Measurements from ENCODE around the gene SPDYE4.
A peak's percentile ranks its signal among the peaks of the same experiment; 100 is the strongest.

The SPDYE4 gene

DNA sequence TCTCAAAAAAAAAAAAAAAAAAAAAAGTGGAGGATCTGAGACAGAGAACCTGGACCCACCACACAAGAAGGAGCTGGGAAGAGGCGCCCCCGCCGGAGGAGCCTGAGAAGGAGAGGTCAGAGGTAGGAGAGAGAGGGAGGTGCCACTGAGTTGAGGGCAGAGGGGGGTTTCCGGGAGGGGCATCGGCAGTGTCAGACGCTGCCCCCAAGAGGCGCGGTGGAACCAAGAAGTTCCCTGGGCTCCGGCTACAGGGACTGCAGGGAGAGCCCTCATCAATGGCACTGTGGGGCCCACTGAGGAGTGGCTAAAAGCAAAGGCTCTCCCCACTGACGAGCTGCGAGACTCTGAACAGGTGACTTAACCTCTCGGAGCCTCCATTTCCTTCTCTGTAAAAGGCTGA lies 17.9 kb downstream of the SPDYE4 start:
- peak; percentile 17 to 44 for ATAC-seq

DNA sequence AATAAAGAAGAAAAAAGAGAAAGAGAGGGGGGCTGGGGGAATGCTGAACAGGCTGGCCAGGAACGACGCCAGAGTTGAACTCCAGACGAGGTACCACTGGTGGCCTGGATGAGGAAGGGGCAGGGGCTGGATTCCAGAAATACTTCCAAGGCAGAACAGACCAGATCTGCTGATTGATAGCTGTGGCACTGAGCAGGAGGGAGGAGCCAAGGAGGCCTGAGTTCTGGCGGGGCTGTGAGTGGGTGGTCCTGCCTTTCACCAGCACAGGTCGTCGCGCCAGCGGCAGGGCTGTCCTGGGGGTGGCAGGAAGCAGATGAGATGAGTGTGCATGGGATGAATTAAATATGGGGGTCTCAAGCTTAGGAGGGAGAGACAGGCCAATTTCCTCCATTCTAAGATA lies 19.2 kb downstream of the SPDYE4 start:
- no peak for ATAC-seq

DNA sequence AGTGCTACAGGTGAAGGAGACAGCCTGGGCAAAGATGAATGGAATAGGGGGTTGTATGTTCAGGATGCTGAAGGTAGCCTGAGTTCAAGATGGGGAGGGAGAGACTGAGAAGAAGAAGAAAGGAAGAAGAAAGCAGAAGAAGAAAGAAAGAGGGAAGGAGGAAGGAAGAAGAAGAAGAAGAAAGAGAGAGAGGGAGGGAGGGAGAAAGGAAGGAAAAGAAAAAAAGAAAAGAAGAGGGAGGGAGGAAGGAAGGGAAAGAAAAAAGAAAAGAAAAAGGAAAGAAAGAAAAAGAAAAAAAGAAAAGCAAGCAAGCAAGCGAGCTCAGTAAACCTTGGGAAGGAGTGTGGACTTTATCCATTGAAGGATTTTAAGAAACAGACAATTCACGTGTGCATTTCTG lies 21.6 kb downstream of the SPDYE4 start:
- no peak for ATAC-seq

DNA sequence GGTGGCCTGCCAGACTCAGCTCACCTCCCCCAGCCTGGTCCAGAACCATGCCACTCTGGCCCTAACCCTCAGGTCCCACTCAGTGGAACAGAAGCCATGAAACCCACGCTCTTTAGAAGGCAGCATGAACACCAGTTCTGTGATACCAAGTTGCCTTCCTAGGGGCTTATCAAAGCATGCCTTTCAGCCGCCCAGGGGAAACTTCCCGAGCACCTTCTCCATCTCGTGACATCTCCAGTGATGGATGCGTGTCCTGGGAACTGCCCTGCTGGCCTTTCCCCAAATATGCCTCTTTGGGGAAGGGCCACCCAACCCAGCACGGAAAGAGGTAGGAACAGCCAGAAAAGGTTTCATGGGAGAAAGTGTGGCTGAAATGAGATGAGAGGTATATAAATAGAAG lies 22.0 kb downstream of the SPDYE4 start:
- no peak for ATAC-seq

DNA sequence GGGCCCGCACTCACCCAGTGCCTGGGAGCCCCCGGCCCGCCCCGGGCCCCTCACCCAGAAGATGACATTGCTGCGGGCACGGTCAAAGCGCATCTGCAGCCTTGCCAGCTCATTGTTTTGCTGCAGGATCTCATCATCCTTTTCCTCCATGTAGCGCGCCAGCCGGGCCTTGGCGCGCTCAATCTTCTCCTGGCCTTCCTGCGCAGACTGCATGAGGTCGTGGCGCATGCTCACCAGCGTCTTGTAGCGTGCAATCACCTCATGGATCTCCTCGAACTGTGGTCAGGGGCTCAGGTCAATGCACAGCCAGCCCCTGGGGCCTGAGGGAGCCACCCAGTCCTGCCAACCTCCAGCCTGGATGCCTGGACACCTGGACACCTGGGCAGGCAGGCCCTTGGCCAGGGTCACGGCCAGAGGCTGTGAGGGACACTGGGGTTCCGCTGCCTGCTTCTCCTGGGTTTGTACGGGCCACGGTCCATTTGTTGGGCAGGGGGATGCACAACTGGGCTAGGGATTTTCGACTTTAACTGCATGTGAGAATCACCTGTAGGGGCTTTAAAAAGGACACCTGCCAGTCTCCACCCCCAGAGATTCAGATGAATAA lies 22.9 kb downstream of the SPDYE4 start:
- no peak for ATAC-seq

DNA sequence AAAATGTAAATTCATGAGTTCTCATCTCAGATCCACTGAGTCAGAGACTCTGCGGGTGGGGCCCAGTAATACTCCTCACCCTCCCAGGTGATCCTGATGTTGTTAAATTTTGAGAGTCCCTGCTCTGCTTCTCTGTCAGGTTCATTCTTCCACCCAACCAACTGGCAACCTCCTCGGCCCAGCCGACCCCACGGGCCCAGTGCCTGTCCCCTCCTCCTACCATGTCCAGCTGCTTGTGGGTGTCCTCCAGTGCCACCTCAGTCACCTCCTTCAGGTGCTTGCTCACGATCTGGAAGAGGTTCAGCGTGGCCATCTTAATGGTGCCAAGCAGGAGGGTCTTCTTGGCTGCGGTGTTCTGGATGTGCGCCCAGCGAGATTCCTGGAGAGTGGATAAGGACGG lies 23.5 kb downstream of the SPDYE4 start:
- no peak for ATAC-seq

DNA sequence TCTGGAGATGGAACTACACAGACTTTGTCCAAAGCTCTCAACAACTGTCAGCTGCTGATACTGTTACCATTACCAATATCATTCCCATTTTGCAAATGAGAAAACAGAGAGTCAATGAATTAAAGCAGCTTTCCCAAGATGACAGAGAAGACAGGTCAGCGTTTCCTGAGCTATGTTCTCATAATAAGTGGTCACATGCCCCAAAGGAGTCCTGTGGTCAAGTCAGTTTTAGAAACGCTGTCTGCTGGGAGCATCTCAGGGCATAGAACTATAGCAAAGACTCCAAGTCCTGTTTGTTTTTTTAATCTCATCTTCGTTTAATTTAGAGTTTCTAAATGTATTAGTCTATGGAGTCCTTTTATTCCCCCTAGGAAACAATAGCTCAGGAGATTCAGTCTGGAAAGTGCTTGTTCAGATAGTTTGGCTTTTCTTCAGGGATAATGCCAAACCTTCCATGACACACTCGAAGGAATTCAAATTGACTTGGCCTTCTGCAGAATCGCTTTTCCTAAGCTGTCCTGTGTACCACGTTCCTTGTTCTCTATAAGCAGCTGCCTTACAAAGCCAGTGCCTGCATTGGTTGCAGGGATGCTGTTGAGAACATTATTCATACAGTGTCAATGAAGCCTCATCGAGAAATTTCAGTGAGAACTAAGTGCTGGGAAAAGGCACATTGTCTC lies 25.8 kb downstream of the SPDYE4 start:
- no peak for ATAC-seq

DNA sequence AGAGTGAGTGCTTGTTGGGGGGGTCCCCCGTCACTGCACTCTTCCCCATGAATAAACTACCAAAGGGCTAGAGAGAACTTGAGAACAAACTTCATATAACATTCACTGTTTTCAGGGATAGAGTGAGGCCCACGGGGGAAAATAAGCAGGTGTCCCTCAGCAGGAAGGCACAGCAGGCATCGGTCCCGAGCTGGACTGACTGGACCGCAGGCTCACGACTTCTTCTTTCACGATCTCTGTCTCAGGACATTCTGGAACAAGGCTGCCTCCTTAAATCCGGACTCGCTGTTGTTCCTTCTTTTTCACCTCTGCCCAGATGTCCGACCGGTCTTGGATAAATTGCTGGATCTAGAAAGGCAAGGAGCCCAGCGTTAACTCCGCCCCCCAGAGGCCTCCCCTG lies 28.5 kb downstream of the SPDYE4 start:
- no peak for ATAC-seq

DNA sequence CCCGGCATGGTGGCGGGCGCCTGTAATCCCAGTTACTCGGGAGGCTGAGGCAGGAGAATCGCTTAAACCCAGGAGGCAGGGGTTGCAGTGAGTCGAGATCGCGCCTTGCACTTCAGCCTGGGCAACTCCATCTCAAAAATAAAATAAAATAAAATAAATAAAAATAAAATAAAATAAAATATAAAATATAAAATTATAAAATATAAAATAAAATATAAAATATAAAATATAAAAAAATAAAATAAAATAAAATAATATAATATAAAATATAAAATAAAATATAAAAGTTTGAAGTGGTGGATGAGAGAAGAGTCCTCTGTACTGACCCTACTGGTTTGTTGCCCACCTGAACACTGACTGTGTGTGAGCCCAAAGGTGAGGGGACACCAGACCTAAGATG lies 28.9 kb downstream of the SPDYE4 start:
- no peak for ATAC-seq

DNA sequence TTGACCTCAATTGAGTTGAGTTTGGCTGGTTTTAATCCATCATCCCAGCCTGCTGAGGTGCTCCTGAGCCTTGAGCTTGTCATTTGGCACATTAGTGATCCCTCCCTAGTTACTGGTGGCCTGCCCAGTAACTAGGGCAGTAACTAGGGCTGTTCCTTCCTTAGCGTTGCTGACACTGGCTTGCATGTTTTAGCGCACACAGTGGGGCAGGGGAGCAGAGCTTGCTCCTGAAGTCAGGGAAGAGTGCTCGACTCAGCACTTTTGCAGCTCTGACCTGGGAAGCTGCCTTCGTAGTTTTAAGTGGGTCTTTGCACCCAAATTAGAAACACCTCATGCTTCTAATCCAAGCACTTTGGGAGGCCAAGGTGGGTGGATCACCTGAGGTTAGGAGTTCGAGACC lies 29.4 kb downstream of the SPDYE4 start:
- ATAC-seq, result no peak

DNA sequence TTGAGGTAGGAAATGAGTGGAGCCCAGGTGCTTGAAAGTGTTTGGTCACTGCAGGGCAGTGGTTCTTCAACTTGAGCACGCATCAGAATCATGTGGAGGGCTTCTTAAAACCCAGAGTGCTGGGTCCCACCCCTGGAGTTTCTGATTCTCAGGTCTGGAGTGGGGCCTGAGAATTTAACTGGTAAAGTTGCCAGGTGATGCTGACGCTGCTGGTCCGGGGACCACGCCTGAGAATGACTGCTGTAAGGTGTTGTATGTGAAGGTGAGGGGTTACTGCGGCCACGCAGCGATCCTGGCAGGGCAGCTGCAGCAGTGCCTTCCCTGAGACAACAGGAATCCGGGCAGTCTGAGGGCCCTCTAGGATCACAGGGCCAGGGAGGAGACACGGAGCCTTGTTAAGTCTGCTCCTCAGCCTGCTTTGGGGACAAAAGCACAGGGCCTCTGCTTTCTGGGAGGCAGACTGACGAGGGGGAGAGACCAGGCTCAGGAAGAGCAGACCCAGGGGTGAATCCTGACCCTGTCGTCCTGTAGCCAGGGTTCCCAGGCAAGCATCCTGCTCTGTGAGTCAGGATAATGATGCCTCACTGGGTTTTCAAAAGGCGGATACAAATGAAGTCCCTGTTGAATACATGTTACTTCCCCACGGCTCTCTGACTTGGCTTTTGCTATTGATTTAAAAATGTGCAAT lies 30.0 kb downstream of the SPDYE4 start:
- no peak for ATAC-seq

DNA sequence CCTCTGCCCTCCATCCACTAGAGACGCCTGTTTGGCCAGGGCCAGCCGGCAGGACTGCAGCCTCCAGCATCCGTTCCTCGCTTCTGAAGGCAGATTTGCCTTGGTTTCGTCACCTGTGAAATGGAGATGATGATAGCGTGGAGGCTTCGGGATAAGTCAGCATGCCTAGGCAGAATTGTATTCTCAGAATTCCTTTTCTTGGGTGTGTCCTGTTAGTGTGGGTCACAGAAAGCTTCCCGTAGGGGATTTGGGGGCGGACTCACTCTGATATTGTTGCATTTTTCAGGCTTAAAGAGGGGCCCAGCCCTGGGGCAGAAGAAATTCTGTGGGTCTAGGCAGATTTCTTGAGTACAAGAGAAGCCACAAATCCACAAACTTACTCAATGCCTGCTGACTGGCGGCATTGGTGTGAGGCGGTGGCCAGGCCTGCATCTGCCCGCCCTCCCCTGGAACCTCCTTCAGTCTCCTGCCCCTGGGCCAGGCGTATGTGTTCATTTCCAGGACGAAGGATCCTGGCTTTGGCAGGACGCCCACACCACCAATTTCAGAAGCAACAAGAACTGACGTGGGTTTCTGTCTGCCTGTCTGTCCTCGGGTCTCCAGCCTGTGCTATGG lies 31.3 kb downstream of the SPDYE4 start:
- ATAC-seq, result no peak

DNA sequence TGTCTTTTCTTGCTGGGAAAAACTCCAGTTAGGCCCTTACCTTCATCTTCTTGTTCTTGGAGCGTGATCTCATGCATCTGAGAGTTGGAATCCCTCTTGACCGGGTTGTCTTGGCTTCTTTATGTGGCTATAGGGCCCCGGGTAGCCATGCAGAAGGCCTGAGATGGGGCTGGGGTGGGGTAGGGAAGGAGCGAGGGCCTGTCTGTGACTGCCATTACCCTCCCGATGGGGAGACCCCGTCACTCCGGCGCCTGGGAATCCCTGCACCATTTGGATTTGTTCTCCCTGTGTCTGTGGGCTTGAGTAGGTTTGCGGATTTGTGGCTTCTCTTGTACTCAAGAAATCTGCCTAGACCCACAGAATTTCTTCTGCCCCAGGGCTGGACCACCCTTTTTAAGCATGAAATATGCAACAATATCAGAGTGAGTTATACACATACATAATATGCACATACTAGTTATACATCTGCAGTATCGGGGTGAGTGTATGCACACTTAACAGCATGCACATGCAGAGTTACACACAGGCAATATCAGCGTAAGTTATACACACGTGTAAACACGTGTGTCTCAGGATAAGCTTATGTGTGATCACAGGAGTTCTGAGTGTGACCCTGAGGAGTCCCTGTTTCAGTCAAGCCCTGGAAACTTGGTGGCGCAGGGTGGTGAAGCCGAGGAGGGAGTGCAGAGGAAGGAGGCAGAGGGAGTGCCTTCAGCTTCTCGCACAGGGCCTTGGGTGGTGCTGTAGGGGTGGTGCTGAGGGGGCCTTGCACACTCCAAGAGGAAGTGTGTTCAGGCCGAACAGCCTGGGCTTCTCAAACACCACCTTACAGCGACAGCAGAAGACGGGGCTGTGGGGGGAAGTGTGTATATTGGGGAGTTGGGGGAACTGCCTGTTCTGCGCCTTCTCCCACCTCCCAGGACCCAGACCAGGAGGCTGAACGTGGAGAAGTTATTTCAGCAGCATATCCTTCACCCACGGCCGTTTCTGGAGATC lies 32.2 kb downstream of the SPDYE4 start:
- ATAC-seq, result no peak

DNA sequence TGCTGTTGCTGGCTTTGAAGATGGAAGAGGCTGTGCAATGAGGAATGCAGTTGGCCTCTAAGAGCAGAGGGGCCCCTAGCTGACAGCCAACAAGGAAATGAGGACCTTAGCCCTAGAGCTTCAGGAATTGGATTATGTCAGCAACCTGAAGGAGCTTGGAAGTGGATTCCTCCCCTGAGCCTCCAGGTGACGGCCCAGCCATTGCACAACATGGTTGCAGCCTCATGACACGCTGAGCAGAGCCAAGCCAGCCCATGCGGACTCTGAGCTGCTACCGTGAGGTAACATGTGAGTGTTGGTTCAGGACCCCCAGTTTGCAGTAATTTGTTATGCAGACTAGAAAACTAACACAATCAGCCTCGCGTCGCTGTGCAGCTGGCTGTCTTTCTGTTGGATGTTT lies 33.9 kb downstream of the SPDYE4 start:
- no peak for ATAC-seq

DNA sequence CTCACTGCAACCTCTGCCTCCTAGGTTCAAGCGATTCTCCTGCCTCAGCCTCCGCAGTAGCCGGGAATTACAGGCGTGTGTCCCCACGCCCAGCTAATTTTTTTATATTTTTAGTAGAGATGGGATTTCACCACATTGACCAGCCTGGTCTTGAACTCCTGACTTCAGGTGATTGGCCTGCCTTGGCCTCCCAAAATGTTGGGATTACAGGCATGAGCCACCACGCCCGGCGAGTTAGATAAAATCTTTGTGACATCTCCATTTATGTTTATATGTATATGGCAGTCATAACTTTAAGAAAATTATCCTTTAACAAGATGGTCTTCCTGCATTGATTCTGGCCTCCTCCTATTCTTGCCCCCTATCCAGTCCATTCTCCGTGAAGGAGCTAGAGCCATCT lies 37.8 kb downstream of the SPDYE4 start:
- ATAC-seq, result no peak

DNA sequence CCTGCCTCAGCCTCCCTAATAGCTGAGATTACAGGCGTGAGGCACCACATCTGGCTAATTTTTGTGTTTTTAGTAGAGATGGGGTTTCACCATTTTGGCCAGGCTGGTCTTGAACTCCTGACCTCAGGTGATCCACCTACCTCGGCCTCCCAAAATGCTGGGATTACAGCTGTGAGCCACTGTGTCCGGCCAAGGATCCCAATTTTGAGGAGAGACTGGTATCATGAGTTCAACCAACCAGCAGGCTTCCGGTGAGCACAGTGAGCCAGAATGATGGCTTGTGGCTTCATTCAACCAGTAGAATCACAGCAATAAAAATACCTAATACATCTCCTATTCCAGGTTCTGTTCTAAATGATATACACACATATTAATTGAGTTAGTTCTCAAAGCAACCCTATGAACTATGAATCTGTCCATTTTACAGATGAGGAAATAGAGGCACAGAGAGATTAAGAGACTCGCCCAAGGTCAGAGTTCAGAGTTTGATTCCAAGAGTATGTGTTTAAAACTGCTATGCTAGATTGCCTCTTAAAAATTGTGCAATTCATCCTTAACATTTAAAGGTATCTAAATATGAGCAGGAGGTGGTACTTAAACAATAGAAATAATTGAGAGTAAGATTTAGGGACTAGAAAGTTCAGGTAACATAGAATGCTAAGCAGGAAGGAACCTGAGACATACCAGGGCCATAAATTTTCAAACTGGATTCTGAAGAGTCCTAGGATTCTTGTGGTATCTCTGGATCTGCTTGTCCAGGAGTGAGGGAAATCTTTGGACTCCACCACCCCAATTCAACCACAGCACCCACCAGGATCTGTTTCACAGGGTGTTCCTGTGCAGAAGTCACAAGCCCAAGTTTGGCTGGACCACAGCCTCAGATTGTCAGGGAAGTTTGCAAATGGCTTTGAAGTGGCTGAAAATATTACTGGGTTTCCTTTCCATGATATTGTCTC lies 38.8 kb downstream of the SPDYE4 start:
- no peak for ATAC-seq

DNA sequence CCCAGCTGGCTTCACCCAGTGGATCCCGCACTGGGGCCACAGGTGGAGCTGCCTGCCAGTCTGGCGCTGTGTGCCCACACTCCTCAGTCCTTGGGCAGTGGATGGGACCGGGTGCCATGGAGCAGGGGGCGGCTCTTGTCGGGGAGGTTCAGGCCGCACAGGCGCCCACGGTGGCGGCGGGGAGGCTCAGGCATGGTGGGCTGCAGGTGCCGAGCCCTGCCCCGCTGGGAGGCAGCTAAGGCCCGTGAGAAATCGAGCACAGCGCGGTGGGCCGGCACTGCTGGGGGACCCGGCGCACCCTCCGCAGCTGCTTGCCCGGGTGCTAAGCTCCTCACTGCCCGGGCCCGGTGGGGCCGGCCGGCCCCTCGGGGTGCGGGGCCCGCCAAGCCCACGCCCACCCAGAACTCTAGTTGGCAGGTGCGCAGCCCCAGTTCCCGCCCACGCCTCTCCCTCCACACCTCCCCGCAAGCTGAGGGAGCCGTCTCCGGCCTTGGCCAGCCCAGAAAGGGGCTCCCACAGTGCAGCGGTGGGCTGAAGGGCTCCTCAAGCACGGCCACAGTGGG lies 40.3 kb downstream of the SPDYE4 start:
- ATAC-seq, result no peak

DNA sequence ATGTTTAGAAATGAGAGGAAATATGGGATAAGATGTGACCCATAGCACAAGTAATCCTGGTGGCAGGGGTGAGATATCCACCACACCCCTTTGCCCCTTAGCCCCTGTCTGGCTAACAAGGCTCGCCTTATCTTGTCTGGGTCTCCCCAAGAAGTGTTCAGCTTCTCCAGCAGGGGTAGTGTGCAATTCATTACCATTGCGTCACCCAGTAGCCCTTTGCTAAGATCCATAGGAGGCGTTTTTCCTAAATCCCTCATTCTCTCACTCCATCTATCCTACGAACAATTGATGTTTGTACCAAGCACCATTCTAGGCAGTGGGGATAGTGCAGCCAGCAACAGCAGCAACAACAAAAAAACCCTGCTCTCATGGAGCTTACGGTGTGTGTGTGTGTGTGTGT lies 44.5 kb downstream of the SPDYE4 start:
- no peak for ATAC-seq

DNA sequence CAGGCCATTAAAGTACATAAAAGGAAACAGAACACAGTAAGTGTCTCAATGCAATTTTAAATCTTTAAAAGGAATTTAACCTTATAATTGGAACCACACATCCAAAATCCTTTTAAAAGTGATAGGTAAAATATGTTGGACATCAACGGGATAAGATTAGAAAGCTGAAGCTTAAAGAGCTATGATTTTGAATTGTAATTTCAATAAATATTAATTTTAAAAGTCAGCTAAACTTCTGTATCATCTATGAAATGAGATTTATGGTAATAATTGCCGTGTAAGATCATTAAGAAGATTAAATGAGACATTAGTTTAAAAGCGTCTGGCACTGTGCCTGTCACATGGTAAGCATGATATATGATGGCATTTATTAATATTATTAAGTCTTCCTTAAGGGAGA lies 45.0 kb downstream of the SPDYE4 start:
- ATAC-seq, result no peak

DNA sequence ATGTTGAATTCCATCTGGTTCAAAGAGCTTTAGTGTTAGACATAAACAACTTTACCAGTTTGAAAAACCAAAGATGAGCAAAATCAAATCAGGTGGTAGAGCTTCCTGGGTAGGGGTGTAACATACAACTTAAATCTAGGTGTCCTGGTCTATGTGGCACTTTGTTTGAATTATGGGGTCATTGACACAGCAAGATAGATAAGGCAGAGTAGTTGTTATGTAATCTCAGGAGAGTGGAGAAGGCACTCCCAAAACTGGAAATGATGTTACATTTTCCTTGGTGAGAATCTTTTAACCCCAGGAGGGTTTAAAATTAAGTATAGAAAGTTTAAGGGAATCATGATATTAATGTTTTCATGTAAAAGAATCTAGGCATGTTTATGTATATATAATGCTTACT lies 45.6 kb downstream of the SPDYE4 start:
- ATAC-seq, result no peak

DNA sequence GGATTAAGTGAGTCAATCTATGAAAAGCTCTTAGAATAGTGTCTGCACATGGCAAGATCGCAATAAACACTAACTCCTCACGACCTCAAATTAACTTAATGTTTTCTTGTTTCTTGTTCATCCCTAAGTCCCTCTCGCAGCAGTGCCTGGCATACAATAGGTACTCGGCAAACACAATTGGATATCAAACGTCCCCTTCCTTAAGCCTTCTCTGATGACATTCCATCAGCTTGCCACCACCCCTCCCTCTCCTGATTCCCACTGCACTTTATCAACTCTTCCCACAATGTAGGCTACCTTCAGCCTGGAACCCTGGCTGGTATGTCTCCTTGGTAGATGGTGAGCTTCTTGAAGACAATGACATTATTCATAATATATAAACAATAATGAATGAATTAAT lies 47.1 kb downstream of the SPDYE4 start:
- no peak for ATAC-seq
